IMR-90 (cell line): ENCODE data around the gene MAB21L2. TPM values are rescaled to one million over a fixed set of nuclear protein-coding genes. Genes with fewer than 3 reads are reported as not detected.

ENCODE experiments used
- ATAC-seq: fragments of 200-7000 bp; cut with Tn5 transposase; 2 replicates; pipeline ENCODE4 v1.9.1; 2020; ENCODE audit warnings: low read depth, mild to moderate bottlenecking, moderate library complexity
- BruUV-seq: library from RNA; stranded (reverse); fragments of 400-500 nt; replicated peaks from 2 replicates; lab custom pipeline; 2021; lab: Mats Ljungman, UMichigan
- CTCF ChIA-PET: fragments of 300-600 bp; formaldehyde crosslinking; extraction: SDS; loops from one replicate; lab custom pipeline; 2021; ENCODE audit warnings: antibody characterized with exemption; lab: Yijun Ruan, JAX
- POLR2A ChIA-PET: fragments of 300-600 bp; sonication (Branson Sonifier 250); formaldehyde crosslinking; loops from one replicate; lab custom pipeline; 2022; ENCODE audit warnings: antibody characterized with exemption; ENCODE audit not compliant: unreplicated experiment; lab: Charles Lee
- DNase-seq: peaks from one replicate; pipeline ENCODE4 v3.0.0; 2013
- H2AFZ ChIP-seq: replicated peaks from 2 replicates; pipeline ENCODE3; 2013; ENCODE audit warnings: low read length, mild to moderate bottlenecking; ENCODE audit not compliant: poor library complexity
- H2AK5ac ChIP-seq: 2 replicates; pipeline ENCODE4 v1.6.1; 2013; ENCODE audit warnings: low read depth, low read length, inconsistent platforms
- H2AK9ac ChIP-seq: replicated peaks from 2 replicates; pipeline ENCODE3; 2013; ENCODE audit warnings: mild to moderate bottlenecking, low read depth, low read length, moderate library complexity; ENCODE audit not compliant: poor library complexity
- H2BK120ac ChIP-seq: 2 replicates; pipeline ENCODE4 v1.6.1; 2013; ENCODE audit warnings: low read depth, low read length, inconsistent platforms
- H2BK15ac ChIP-seq: 3 replicates; pipeline ENCODE4 v1.6.1; 2013; ENCODE audit warnings: low read depth, low read length, inconsistent platforms
- H2BK20ac ChIP-seq: 2 replicates; pipeline ENCODE4 v1.6.1; 2013; ENCODE audit warnings: low read depth, mild to moderate bottlenecking, inconsistent platforms, low read length, moderate library complexity
- H2BK5ac ChIP-seq: 2 replicates; pipeline ENCODE4 v1.6.1; 2013; ENCODE audit warnings: mild to moderate bottlenecking, low read depth, low read length, inconsistent platforms; ENCODE audit not compliant: poor library complexity, severe bottlenecking
- H3K14ac ChIP-seq: replicated peaks from 2 replicates; pipeline ENCODE4 v1.6.1; 2013; ENCODE audit warnings: low read depth, low read length, inconsistent platforms
- H3K18ac ChIP-seq: 2 replicates; pipeline ENCODE4 v1.6.1; 2013; ENCODE audit warnings: low read depth, low read length, control low read depth
- H3K23ac ChIP-seq: 2 replicates; pipeline ENCODE4 v1.6.1; 2013; ENCODE audit warnings: low read depth, low read length, inconsistent platforms
- H3K27ac ChIP-seq: 2 replicates; pipeline ENCODE4 v1.5.1; 2013; ENCODE audit warnings: mild to moderate bottlenecking, control low read depth, low read length; ENCODE audit not compliant: insufficient read depth
- H3K27me3 ChIP-seq: 2 replicates; pipeline ENCODE4 v1.6.1; 2013; ENCODE audit warnings: low read length; ENCODE audit not compliant: control insufficient read depth, insufficient read depth
- H3K36me3 ChIP-seq: 2 replicates; pipeline ENCODE4 v1.6.1; 2013; ENCODE audit warnings: low read length, mixed read lengths; ENCODE audit not compliant: control insufficient read depth, insufficient read depth
- H3K4ac ChIP-seq: 2 replicates; pipeline ENCODE4 v1.6.1; 2013; ENCODE audit warnings: low read depth, low read length, inconsistent platforms
- H3K4me1 ChIP-seq: 2 replicates; pipeline ENCODE4 v1.6.1; 2013; ENCODE audit warnings: low read length, mixed read lengths; ENCODE audit not compliant: control insufficient read depth, insufficient read depth
- H3K4me2 ChIP-seq: 2 replicates; pipeline ENCODE4 v1.6.1; 2013; ENCODE audit warnings: low read depth, mild to moderate bottlenecking, control low read depth, low read length, moderate library complexity
- H3K4me3 ChIP-seq: 2 replicates; pipeline ENCODE4 v1.5.1; 2013; ENCODE audit warnings: low read depth, mild to moderate bottlenecking, control low read depth, low read length, moderate library complexity; ENCODE audit not compliant: insufficient read depth
- H3K56ac ChIP-seq: 2 replicates; pipeline ENCODE4 v1.6.1; 2013; ENCODE audit warnings: low read length, inconsistent platforms; ENCODE audit not compliant: insufficient read depth; ENCODE audit errors: extremely low read depth
- H3K79me1 ChIP-seq, 2 experiments: 2 replicates each; pipeline ENCODE4 v1.6.1; 2013; ENCODE audit warnings: low read length in 2 of 2, inconsistent platforms in 1 of 2, low read depth in 1 of 2
- H3K9ac ChIP-seq: 2 replicates; pipeline ENCODE4 v1.6.1; 2013; ENCODE audit warnings: low read depth, low read length, control low read depth
- H3K9me1 ChIP-seq: 2 replicates; pipeline ENCODE4 v1.6.1; 2013; ENCODE audit warnings: low read length, inconsistent platforms; ENCODE audit not compliant: insufficient read depth
- H3K9me3 ChIP-seq: 2 replicates; pipeline ENCODE4 v1.6.1; 2013; ENCODE audit warnings: low read length; ENCODE audit not compliant: control insufficient read depth, insufficient read depth
- H4K20me1 ChIP-seq: 2 replicates; pipeline ENCODE4 v1.6.1; 2013; ENCODE audit warnings: low read length, inconsistent platforms; ENCODE audit not compliant: insufficient read depth
- H4K5ac ChIP-seq: 2 replicates; pipeline ENCODE4 v1.6.1; 2013; ENCODE audit warnings: mild to moderate bottlenecking, low read depth, low read length, control low read depth
- H4K8ac ChIP-seq, 2 experiments: 2 replicates each; pipeline ENCODE4 v1.6.1; 2013; ENCODE audit warnings: low read depth in 2 of 2, low read length in 2 of 2, control low read depth in 1 of 2, inconsistent platforms in 1 of 2
- H4K91ac ChIP-seq: 2 replicates; pipeline ENCODE4 v1.6.1; 2013; ENCODE audit warnings: low read depth, low read length, inconsistent platforms; ENCODE audit not compliant: insufficient read depth
- MAFK ChIP-seq: IDR thresholded peaks from 2 replicates; pipeline ENCODE4 v1.6.1; 2012; ENCODE audit warnings: low read depth, low read length, improper control_type of control experiment
- WGBS, 2 experiments: methylation state at CpG; one replicate each; pipeline versions ENCODE4 v1.1.5 to v1.1.7; 2013; ENCODE audit warnings: missing lambda C conversion rate in 2 of 2; ENCODE audit not compliant: insufficient read length in 1 of 2; ENCODE audit errors: extremely low coverage in 2 of 2; 5-methylcytosine and 5-hydroxymethylcytosine counted together
- dilution Hi-C: fragments of 300-500 bp; cut with HindIII; formaldehyde crosslinking; loops from one replicate; pipeline ENCODE4 v1.14.3; 2018; ENCODE audit warnings: low sequenced_read_pairs; ENCODE audit not compliant: unreplicated experiment
- in situ Hi-C: fragments of 300-500 bp; cut with MboI; formaldehyde crosslinking; loops from 3 replicates; pipeline ENCODE4 v1.14.3; 2019; ENCODE audit warnings: low sequenced_read_pairs, inconsistent platforms, mixed read lengths
- intact Hi-C: fragments of 100-400 bp; cut with micrococcal nuclease; formaldehyde crosslinking; loops from 2 replicates; pipeline ENCODE4 v1.10.0; 2022
- polyA plus RNA-seq, 3 experiments: library from polyadenylated mRNA; depleted of rRNA; stranded (reverse); fragments of >200 nt; gene quantifications; 2 replicates each; pipeline ENCODE4 v1.2.3, GENCODE V29; 2012; ENCODE audit warnings: low replicate concordance in 1 of 3
- total RNA-seq: library from RNA; depleted of rRNA; stranded (reverse); fragments of >200 nt; gene quantifications from 2 replicates; pipeline ENCODE4 v1.2.3, GENCODE V29; 2012

The MAB21L2 gene
- total and polyA plus RNA-seq, 2 of the 4 experiments (the other 2 are of a cell fraction) = 7.6 to 12.0 TPM

GRCh38 chr4:150572704-150573504 lies 9.0 kb upstream of the MAB21L2 start:
- H2AK9ac ChIP-seq = no peak overlapping the region
- no peak overlapping the region for H2BK5ac ChIP-seq
- 0 out of 2 replicates have a peak overlapping the region, but pooled peaks have one; percentile 8 for H2BK20ac ChIP-seq
- no peaks in the 10 kb centered on the region for H3K27me3 ChIP-seq
- H3K4me1 ChIP-seq = no peaks in the 10 kb centered on the region; the same call in none of the 2 replicates
- ATAC-seq (no peak), DNase-seq (no peak)
- no peak overlapping the region for H2AFZ ChIP-seq
- TF ChIP-seq MAFK = no peak
- no peak overlapping the region for H3K56ac ChIP-seq
- no peak overlapping the region for H2BK120ac ChIP-seq
- in situ Hi-C loops = no loop called here
- POLR2A ChIA-PET = no interaction called here
- H3K36me3 ChIP-seq = no peaks in the 10 kb centered on the region
- H4K91ac ChIP-seq = no peak overlapping the region; the same call in 1 of the 2 replicates
- H2BK15ac ChIP-seq = no peak overlapping the region; the same call in 2 of the 3 replicates
- H3K14ac ChIP-seq = no peak overlapping the region
- H3K9me3 ChIP-seq = no peaks in the 10 kb centered on the region
- H3K4ac ChIP-seq = no peak overlapping the region
- H4K20me1 ChIP-seq = no peaks in the 10 kb centered on the region
- H3K18ac ChIP-seq = no peak overlapping the region
- H4K5ac ChIP-seq = no peak overlapping the region; the same call in 1 of the 2 replicates
- H2AK5ac ChIP-seq = peak overlapping the region; percentile 25; the same call in 1 of the 2 replicates
- intact Hi-C loops = no loop called here
- no peak overlapping the region for H3K4me3 ChIP-seq
- no CpG with 5 or more reads among the region's 5 CpGs for WGBS, 2 experiments
- H3K9ac ChIP-seq = no peak overlapping the region
- no peaks in the 10 kb centered on the region for H3K9me1 ChIP-seq
- H3K4me2 ChIP-seq = no peak overlapping the region
- no peak overlapping the region for H3K23ac ChIP-seq
- H3K79me1 ChIP-seq = peaks cover 0 to 7% of the 10 kb centered on the region in 2 experiments; a peak in 1 of 4 replicates
- dilution Hi-C loops = no loop called here
- no peak overlapping the region for H3K27ac ChIP-seq
- no TSS peak for BruUV-seq
- CTCF ChIA-PET = no interaction called here
- H4K8ac ChIP-seq = no peak overlapping the region
